ENCODE data around the gene JCHAIN. TPM values are rescaled to one million over a fixed set of nuclear protein-coding genes. Genes with fewer than 3 reads are reported as not detected.
A peak's percentile ranks its signal among the peaks of the same experiment; 100 is the strongest.

JCHAIN gene
- total and polyA plus RNA-seq, 9 of the 15 experiments (the other 6 are each of a cell fraction or from before 2014, with no cell fraction given) = 0.04 to 0.68 (median 0.26) TPM; not detected in 5

- TF ChIP-seq USF1 (CRISPR knock-in tag; IDR thresholded peaks at IDR 0.05) (peak; percentile 61), TRIM25 (IDR thresholded peaks at IDR 0.05; ENCODE audit: borderline replicate concordance) (no peak), ZFP1 (CRISPR knock-in tag; IDR thresholded peaks at IDR 0.05) (no peak), ZBTB11 (CRISPR knock-in tag; IDR thresholded peaks at IDR 0.05) (0 out of 6 replicates have a peak, but pooled peaks of 1 of the 3 experiments have one; percentile 14), KLF1 (tag; IDR thresholded peaks at IDR 0.05) (peak; percentile 27; the same call in 1 of the 2 replicates), ZNF699 (CRISPR knock-in tag; IDR thresholded peaks at IDR 0.05; ENCODE audit: insufficient replicate concordance) (no peak), CXXC5 (CRISPR knock-in tag; IDR thresholded peaks at IDR 0.05) (peak; percentile 81), KAT7 (CRISPR knock-in tag; IDR thresholded peaks at IDR 0.05; ENCODE audit: borderline replicate concordance) (no peak), ZC3H4 (CRISPR knock-in tag; IDR thresholded peaks at IDR 0.05; ENCODE audit: borderline replicate concordance) (no peak), POLR2H (tag; IDR thresholded peaks at IDR 0.05; ENCODE audit: low read depth) (peak; percentile 48; the same call in 1 of the 2 replicates), PCBP1 (IDR thresholded peaks at IDR 0.05; ENCODE audit: low read depth, low read length, poor library complexity, severe bottlenecking) (peak; percentile 56), MYNN (IDR thresholded peaks at IDR 0.05) (peak; percentile 28; the same call in 1 of the 2 replicates), MYNN (CRISPR knock-in tag; IDR thresholded peaks at IDR 0.05) (no peak), MNT (conservative IDR thresholded peaks at IDR 0.05) (peak; percentile 93 to 96), CBFA2T3 (IDR thresholded peaks at IDR 0.05) (no peak), ZNF143 (CRISPR knock-in tag; IDR thresholded peaks at IDR 0.05) (no peak), ZNF408 (CRISPR knock-in tag; IDR thresholded peaks at IDR 0.05; ENCODE audit: low read depth) (no peak), ZBTB26 (CRISPR knock-in tag; IDR thresholded peaks at IDR 0.05) (no peak)
These were observed 39.1 kb upstream of the JCHAIN start (continued) for GRCh38 chr4:70705183-70706043.
